RWPE2 (cell line): ENCODE data around the gene TOX3.

ENCODE experiments used
- ATAC-seq: fragments of 200-7000 bp; cut with Tn5 transposase; 3 replicates; pipeline ENCODE4 v1.9.1; 2021; ENCODE audit warnings: low read depth
- DNase-seq: peaks from one replicate; pipeline ENCODE4 v3.0.0-alpha.2; 2020; ENCODE audit warnings: low spot score
- H3K27ac ChIP-seq: fragments of 450-650 bp; 2 replicates; pipeline ENCODE4 v1.5.1; 2017; ENCODE audit warnings: mild to moderate bottlenecking; ENCODE audit not compliant: poor library complexity, severe bottlenecking
- H3K27me3 ChIP-seq: fragments of 250-450 bp; sonication (Bioruptor Pico); 2 replicates; pipeline ENCODE4 v1.5.1; 2021; ENCODE audit warnings: mild to moderate bottlenecking, moderate library complexity; ENCODE audit not compliant: insufficient read depth, poor library complexity, severe bottlenecking
- H3K36me3 ChIP-seq: fragments of 250-450 bp; sonication (Bioruptor Pico); 2 replicates; pipeline ENCODE4 v1.5.1; 2020; ENCODE audit warnings: low read depth, mild to moderate bottlenecking, moderate library complexity
- H3K4me1 ChIP-seq: fragments of 250-450 bp; sonication (Bioruptor Pico); 2 replicates; pipeline ENCODE4 v1.5.1; 2021; ENCODE audit warnings: mild to moderate bottlenecking, moderate library complexity; ENCODE audit not compliant: insufficient read depth, poor library complexity, severe bottlenecking
- H3K4me3 ChIP-seq: fragments of 250-450 bp; sonication (Bioruptor Pico); 2 replicates; pipeline ENCODE4 v1.5.1; 2021; ENCODE audit warnings: mild to moderate bottlenecking, moderate library complexity; ENCODE audit not compliant: severe bottlenecking
- H3K9me3 ChIP-seq: fragments of 250-450 bp; sonication (Bioruptor Pico); 2 replicates; pipeline ENCODE4 v1.5.1; 2021; ENCODE audit warnings: mild to moderate bottlenecking, moderate library complexity; ENCODE audit not compliant: severe bottlenecking
- CTCF ChIP-seq: fragments of 450-650 bp; IDR thresholded peaks from one replicate; pipeline ENCODE4 v1.5.1; 2017; ENCODE audit warnings: mild to moderate bottlenecking, moderate library complexity; ENCODE audit not compliant: poor library complexity, severe bottlenecking

The TOX3 gene

GRCh38 chr16:52455549-52456277, 91.2 kb downstream of the TOX3 start:
- no peaks in the 10 kb centered on the region for H3K4me1 ChIP-seq
- no peaks in the 10 kb centered on the region for H3K9me3 ChIP-seq
- H3K4me3 ChIP-seq = no peak overlapping the region
- no peak for TF ChIP-seq CTCF
- no peaks in the 10 kb centered on the region for H3K27me3 ChIP-seq
- no peak for ATAC-seq
- no peaks in the 10 kb centered on the region for H3K36me3 ChIP-seq
- H3K27ac ChIP-seq = no peak overlapping the region
- DNase-seq = no peak

- Histone ChIP-seq H3K27me3 (no peaks in the 10 kb centered on the region), H3K9me3 (no peaks in the 10 kb centered on the region), H3K4me3 (no peak overlapping the region), H3K36me3 (no peaks in the 10 kb centered on the region), H3K27ac (no peak overlapping the region), H3K4me1 (no peaks in the 10 kb centered on the region)
- no peak for TF ChIP-seq CTCF
- DNase-seq (no peak), ATAC-seq (no peak)
Measured at GRCh38 chr16:52453644-52454043, 93.3 kb downstream of the TOX3 start.

- ATAC-seq = no peak
- no peaks in the 10 kb centered on the region for H3K27me3 ChIP-seq
- H3K27ac ChIP-seq = no peak overlapping the region
- no peak for TF ChIP-seq CTCF
- no peak overlapping the region for H3K4me3 ChIP-seq
- no peak for DNase-seq
- no peaks in the 10 kb centered on the region for H3K9me3 ChIP-seq
- H3K4me1 ChIP-seq = no peaks in the 10 kb centered on the region
- no peaks in the 10 kb centered on the region for H3K36me3 ChIP-seq
Measured at GRCh38 chr16:52451971-52452421, 94.9 kb downstream of the TOX3 start.

- H3K27me3 ChIP-seq = no peaks in the 10 kb centered on the region
- H3K27ac ChIP-seq = no peak overlapping the region
- no peaks in the 10 kb centered on the region for H3K4me1 ChIP-seq
- no peaks in the 10 kb centered on the region for H3K36me3 ChIP-seq
- DNase-seq = no peak
- no peaks in the 10 kb centered on the region for H3K9me3 ChIP-seq
- H3K4me3 ChIP-seq = no peak overlapping the region
- no peak for ATAC-seq
- TF ChIP-seq CTCF = no peak
Measured at GRCh38 chr16:52450916-52451315, 96.0 kb downstream of the TOX3 start.

- ATAC-seq = no peak
- H3K27ac ChIP-seq = no peak overlapping the region
- DNase-seq = no peak
- no peak overlapping the region for H3K4me3 ChIP-seq
- TF ChIP-seq CTCF = no peak
- H3K4me1 ChIP-seq = no peaks in the 10 kb centered on the region
- no peaks in the 10 kb centered on the region for H3K36me3 ChIP-seq
- H3K9me3 ChIP-seq = no peaks in the 10 kb centered on the region
- H3K27me3 ChIP-seq = no peaks in the 10 kb centered on the region
Measured at GRCh38 chr16:52450241-52450640, 96.7 kb downstream of the TOX3 start.
